SKM-1 (cell line): Measurements from ENCODE around the gene PHACTR3.

ENCODE experiments used
- DNase-seq: peaks from one replicate; lab custom pipeline; 2025; ENCODE audit not compliant: unreplicated experiment; lab: John Stamatoyannopoulos, UW

Gene PHACTR3

GRCh38 chr20:59774204-59774641 is 169.9 kb downstream of the PHACTR3 start:
- DNase-seq, result no peak

- no peak for DNase-seq
Measured at GRCh38 chr20:59774921-59775686, 170.8 kb downstream of the PHACTR3 start.

GRCh38 chr20:59775687-59776055 is 171.3 kb downstream of the PHACTR3 start:
- no peak for DNase-seq

GRCh38 chr20:59776059-59776603 is 171.8 kb downstream of the PHACTR3 start:
- no peak for DNase-seq

- no peak for DNase-seq
Measured at GRCh38 chr20:59776626-59777330, 172.4 kb downstream of the PHACTR3 start.

- DNase-seq, result no peak
Measured at GRCh38 chr20:59777331-59777725, 173.0 kb downstream of the PHACTR3 start.

- no peak for DNase-seq
Measured at GRCh38 chr20:59777814-59778575, 173.7 kb downstream of the PHACTR3 start.

- DNase-seq, result no peak
Measured at GRCh38 chr20:59778615-59779200, 174.4 kb downstream of the PHACTR3 start.

- no peak for DNase-seq
Measured at GRCh38 chr20:59779656-59780380, 175.5 kb downstream of the PHACTR3 start.

GRCh38 chr20:59780494-59781185 is 176.3 kb downstream of the PHACTR3 start:
- DNase-seq, result no peak

GRCh38 chr20:59781226-59781625 is 176.9 kb downstream of the PHACTR3 start:
- no peak for DNase-seq

GRCh38 chr20:59782986-59783640 is 178.8 kb downstream of the PHACTR3 start:
- no peak for DNase-seq

- no peak for DNase-seq
Measured at GRCh38 chr20:59783641-59784010, 179.3 kb downstream of the PHACTR3 start.

- no peak for DNase-seq
Measured at GRCh38 chr20:59784365-59784764, 180.0 kb downstream of the PHACTR3 start.

GRCh38 chr20:59784791-59785668 is 180.7 kb downstream of the PHACTR3 start:
- no peak for DNase-seq

- no peak for DNase-seq
Measured at GRCh38 chr20:59785669-59785959, 181.3 kb downstream of the PHACTR3 start.

GRCh38 chr20:59785986-59786795 is 181.9 kb downstream of the PHACTR3 start:
- DNase-seq, result no peak
